HepG2 (cell line): ENCODE measurements around the gene NEURL4. TPM values are rescaled to one million over a fixed set of nuclear protein-coding genes. Genes with fewer than 3 reads are reported as not detected.

ENCODE experiments used
- BCLAF1 ChIP-seq: fragments of 450-650 bp; IDR thresholded peaks from 2 replicates; pipeline ENCODE4 v1.6.1; 2017; ENCODE audit warnings: mild to moderate bottlenecking
- ETV6 ChIP-seq: sonication (generic); formaldehyde crosslinking; conservative IDR thresholded peaks from 2 replicates; pipeline ENCODE4 v1.4.0; 2020; ENCODE audit warnings: missing genetic modification reagents
- HDAC6 ChIP-seq: fragments of 200-600 bp; sonication (generic); IDR thresholded peaks from 2 replicates; pipeline ENCODE4 v1.7.0; 2017; ENCODE audit warnings: mild to moderate bottlenecking, antibody characterized with exemption, low read length, low read depth
- MYC ChIP-seq: sonication (generic); formaldehyde crosslinking; IDR thresholded peaks from 2 replicates; pipeline ENCODE4 v1.9.0; 2021; ENCODE audit warnings: missing genetic modification reagents, borderline replicate concordance
- PAWR ChIP-seq: sonication (generic); formaldehyde crosslinking; IDR thresholded peaks from 2 replicates; pipeline ENCODE4 v1.4.0; 2020; ENCODE audit warnings: missing genetic modification reagents, mild to moderate bottlenecking, borderline replicate concordance
- THAP9 ChIP-seq: sonication (generic); formaldehyde crosslinking; IDR thresholded peaks from 2 replicates; pipeline ENCODE4; 2020; ENCODE audit warnings: missing genetic modification reagents, mild to moderate bottlenecking, borderline replicate concordance
- ZFX ChIP-seq: sonication (generic); formaldehyde crosslinking; IDR thresholded peaks from 2 replicates; pipeline ENCODE4 v1.4.0; 2020; ENCODE audit warnings: mild to moderate bottlenecking, low read depth, missing genetic modification reagents, moderate library complexity
- ZNF281 ChIP-seq: sonication (generic); formaldehyde crosslinking; IDR thresholded peaks from 2 replicates; pipeline ENCODE4 v1.4.0; 2020; ENCODE audit warnings: missing genetic modification reagents, borderline replicate concordance
- ZNF318 ChIP-seq: sonication (generic); formaldehyde crosslinking; IDR thresholded peaks from 2 replicates; pipeline ENCODE4 v1.4.0; 2020; ENCODE audit warnings: mild to moderate bottlenecking, missing genetic modification reagents
- ZNF563 ChIP-seq: sonication (generic); formaldehyde crosslinking; IDR thresholded peaks from 2 replicates; pipeline ENCODE4 v1.8.0; 2022; ENCODE audit warnings: mild to moderate bottlenecking, moderate library complexity, missing genetic modification reagents
- polyA plus RNA-seq, 8 experiments: library from polyadenylated mRNA; depleted of rRNA in 3 of 8; stranded (reverse) in 7 of 8; unstranded in 1 of 8; fragments of >200 nt; fragmentation: Illumina TruSeq in 4 of 8; extraction: Trizol in 4 of 8; gene quantifications; 2 replicates each; pipeline versions ENCODE4 v1.2.1 to v1.2.3, GENCODE V29; 2011 to 2016; ENCODE audit warnings: low read depth in 4 of 8, missing spikeins in 1 of 8, mixed read lengths in 1 of 8; ENCODE audit not compliant: insufficient read depth in 1 of 8
- total RNA-seq, 5 experiments: library from RNA; depleted of rRNA; stranded (reverse); fragments of >200 nt; fragmentation: Illumina TruSeq; extraction: Trizol; gene quantifications; 2 replicates each; pipeline ENCODE4 v1.2.3, GENCODE V29; 2016; ENCODE audit warnings: low read depth in 1 of 5

The NEURL4 gene
- total and polyA plus RNA-seq, 2 of the 13 experiments (the other 11 are each of a cell fraction or from before 2014, with no cell fraction given), result 14.8 to 15.7 TPM

GRCh38 chr17:7306911-7307685 lies 22.0 kb downstream of the NEURL4 start, which contains the start of gene EIF5A (continued):
- TF ChIP-seq PAWR (CRISPR knock-in tag), result no peak
- TF ChIP-seq HDAC6, result no peak
- TF ChIP-seq THAP9 (CRISPR knock-in tag), result peak; percentile 75; the same call in 1 of the 2 replicates
- TF ChIP-seq BCLAF1, result no peak
- no peak for TF ChIP-seq ZNF281 (CRISPR knock-in tag)
- TF ChIP-seq MYC (CRISPR knock-in tag), result peak; percentile 52; the same call in 1 of the 2 replicates
- TF ChIP-seq ZFX (CRISPR knock-in tag), result peak; percentile 10; the same call in 1 of the 2 replicates
- TF ChIP-seq ZNF318, result no peak
- TF ChIP-seq ZNF563 (CRISPR knock-in tag), result no peak
- no peak; the same call in 1 of the 2 replicates for TF ChIP-seq ETV6 (CRISPR knock-in tag)
